ENCODE results near the gene EPS8.

GRCh38 chr12:15827136-15827535 is 37.9 kb upstream of the EPS8 start:
- TF ChIP-seq CTCF (IDR thresholded peaks at IDR 0.05) = no peak
- no peak for TF ChIP-seq EP300 (IDR thresholded peaks at IDR 0.05)

Measured in stomach (tissue), 4 donors.